Measurements from ENCODE around the gene TNFSF9.
A peak's percentile ranks its signal among the peaks of the same experiment; 100 is the strongest.

The TNFSF9 gene, protein sequence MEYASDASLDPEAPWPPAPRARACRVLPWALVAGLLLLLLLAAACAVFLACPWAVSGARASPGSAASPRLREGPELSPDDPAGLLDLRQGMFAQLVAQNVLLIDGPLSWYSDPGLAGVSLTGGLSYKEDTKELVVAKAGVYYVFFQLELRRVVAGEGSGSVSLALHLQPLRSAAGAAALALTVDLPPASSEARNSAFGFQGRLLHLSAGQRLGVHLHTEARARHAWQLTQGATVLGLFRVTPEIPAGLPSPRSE

GRCh38 chr19:6530386-6531162 lies at the start of gene TNFSF9:
Gene TNFSF9 (plus strand): TSS chr19:6531026. CDS start chr19:6531037, 11 bp downstream.
- peak; percentile 70 to 73 for DNase-seq (ENCODE audit: low read depth in 2 of 2, low spot score in 1 of 2)

- peak; percentile 33 to 50 for DNase-seq (ENCODE audit: low read depth in 2 of 2, low spot score in 1 of 2)
Measured at GRCh38 chr19:6481541-6482342, 49.1 kb upstream of the TNFSF9 start, which contains the start of gene DENND1C. Gene DENND1C (minus strand): TSS chr19:6481787. CDS start chr19:6481695, 92 bp downstream.

DNA sequence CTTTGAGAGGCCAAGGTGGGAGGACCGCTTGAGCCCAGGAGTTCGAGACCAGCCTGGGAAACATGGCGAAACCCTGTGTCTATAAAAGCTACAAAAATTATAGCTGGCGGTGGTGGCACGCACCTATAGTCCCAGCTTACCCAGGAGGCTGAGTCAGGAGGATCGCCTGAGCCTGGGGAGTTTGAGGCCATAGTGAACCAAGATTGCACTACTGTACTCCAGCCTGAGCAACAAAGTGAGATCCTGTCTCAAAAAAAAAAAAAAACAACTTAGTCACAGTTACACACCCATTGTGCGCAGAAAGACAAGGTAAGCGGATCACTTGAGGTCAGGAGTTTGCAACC lies 48.5 kb upstream of the TNFSF9 start:
- DNase-seq (ENCODE audit: low read depth in 2 of 2, low spot score in 1 of 2), result no peak

DNA sequence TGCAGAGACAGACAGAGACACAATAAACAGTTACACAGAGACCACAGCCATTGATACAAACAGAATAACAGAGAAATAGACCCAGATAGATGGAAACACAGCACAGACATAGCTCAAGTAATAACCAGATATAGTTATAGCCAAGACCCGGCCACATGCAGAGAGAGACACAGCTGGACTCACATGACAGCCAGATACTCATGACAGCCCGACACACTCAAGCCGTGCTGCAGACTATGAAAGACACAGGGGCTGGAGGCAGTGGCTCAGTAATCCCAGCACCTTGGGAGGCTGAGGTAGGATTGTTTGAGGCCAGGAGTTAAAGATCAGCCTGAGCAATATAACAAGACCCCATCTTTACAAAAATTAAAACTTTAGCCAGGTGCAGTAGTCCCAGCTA lies 47.6 kb upstream of the TNFSF9 start:
- no peak for DNase-seq (ENCODE audit: low read depth in 2 of 2, low spot score in 1 of 2)

DNA sequence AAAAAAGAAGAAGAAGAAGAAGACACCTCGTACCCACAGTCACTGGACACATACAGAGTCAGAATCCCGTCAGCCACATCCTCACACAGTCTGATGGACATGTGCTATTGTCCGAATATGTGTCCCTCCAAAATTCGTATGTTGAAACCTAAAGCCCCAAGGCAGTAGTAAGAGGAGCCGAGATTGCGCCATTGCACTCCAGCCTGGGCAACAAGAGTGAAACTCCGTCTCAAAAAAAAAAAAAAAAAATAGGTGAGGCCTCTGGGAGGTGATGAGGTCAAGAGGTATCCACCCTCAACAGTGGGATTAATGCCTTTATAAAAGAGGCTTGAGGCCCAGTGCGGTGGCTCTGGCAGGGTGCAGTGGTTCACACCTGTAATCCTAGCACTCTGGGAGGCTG lies 46.6 kb upstream of the TNFSF9 start:
- no peak for DNase-seq (ENCODE audit: low read depth in 2 of 2, low spot score in 1 of 2)

DNA sequence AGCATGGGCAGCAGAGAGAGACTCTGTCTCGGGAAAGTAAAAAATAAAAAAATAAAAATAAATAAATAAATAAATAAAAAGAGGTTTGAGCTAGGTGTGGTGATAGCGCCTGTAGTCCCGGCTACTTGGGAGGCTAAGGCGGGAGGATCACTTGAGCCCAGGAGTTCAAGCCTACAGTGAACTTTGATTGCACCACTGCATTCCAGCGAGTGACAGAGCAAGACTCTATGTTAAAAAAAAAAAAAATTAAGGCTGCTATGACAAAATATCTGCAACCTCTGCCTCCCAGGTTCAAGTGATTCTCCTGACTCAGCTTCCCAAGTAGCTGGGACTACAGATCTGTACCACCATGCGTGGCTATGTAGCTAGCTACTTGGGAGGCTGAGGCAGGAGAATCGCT lies 46.0 kb upstream of the TNFSF9 start:
- DNase-seq (ENCODE audit: low read depth in 2 of 2, low spot score in 1 of 2), result no peak

DNA sequence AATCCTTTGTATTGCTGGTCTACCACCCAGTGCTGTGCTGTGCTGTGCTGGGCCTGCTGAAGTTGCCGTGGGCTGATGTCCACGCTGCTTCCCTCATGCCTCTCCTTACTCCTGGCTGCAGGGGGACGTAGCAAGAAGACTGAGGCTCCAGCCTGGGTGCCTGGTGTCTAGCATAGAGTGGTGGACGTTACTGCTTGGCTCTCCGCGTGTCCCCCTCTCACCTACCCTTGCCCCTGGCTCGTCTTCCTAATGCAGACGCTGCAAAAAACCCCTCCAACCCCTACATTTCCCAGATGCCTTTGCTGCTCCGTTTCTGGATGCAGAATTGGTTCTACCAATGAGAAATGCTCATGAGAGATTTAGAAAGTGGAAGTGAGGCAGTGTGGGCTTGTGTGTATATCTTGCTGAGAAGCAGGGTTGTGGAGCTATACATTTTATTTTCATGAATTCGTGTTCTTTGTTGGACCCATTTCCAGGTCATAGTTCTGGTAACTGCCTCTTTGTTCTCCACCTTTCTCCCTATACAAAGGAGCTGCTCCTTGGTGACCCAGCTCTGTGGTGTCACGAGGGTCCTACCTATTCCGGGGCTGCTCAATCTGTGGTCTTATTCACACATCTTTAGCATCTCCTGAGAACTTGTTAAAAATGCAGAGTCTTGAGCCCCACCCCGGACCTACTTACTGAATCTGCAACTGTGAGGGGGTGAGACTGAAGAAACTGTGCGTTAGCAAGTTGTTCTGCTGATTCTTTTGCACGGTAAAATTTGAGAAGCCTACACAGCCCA lies 41.4 kb upstream of the TNFSF9 start:
- DNase-seq (ENCODE audit: low read depth in 2 of 2, low spot score in 1 of 2), result no peak

DNA sequence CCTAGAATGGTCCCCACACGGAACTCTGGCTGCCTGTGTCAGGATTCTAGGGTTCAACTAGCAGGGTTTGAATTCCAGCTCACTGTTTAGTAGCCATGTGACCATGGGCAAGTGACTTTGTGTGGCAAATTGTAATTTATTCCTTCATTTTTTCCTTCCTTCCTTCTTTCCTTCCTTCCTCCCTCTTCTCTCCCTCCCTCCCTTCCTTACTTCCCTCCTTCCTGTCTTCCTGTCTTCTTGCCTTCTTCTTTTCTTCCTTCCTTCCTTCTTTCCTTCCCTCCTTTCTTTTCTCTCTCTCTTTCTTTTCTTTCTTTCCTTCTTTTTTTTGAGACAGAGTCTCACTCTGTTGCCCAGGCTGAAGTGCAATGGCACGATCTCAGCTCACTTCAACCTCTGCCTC lies 40.7 kb upstream of the TNFSF9 start:
- DNase-seq (ENCODE audit: low read depth in 2 of 2, low spot score in 1 of 2), result no peak

- no peak for DNase-seq (ENCODE audit: low read depth in 2 of 2, low spot score in 1 of 2)
Measured at GRCh38 chr19:6491802-6492592, 38.8 kb upstream of the TNFSF9 start.

DNA sequence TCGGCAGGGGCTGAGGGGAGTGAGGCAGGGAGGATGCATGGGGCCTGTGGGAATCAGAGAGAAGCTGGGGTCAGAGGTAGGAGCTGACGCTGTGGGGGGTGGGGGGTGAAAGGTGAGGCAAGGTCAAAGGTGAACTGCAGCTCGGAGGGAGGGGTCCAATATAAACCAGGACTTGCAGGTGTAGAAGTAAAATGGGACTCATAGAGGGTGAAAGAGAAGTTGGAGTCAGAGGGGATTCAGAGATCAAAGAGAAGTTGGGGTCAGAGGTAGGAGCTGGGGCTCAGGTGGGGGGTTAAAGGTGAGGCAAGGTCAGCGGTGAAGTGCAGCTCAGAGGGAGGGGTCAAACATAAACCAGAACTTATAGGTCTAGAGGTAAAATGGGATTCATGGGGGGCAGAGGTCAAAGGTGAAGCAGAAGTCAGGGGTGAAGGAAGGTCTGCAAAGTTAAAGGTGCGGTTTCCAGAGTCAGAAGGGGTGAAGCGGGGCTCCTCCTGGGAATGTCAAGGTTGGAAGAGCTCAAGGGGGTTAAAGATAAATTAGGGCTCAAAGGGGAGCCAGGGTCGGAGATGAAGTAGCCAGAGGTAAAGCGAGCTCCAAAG lies 36.3 kb upstream of the TNFSF9 start:
- DNase-seq (ENCODE audit: low read depth in 2 of 2, low spot score in 1 of 2), result no peak

DNA sequence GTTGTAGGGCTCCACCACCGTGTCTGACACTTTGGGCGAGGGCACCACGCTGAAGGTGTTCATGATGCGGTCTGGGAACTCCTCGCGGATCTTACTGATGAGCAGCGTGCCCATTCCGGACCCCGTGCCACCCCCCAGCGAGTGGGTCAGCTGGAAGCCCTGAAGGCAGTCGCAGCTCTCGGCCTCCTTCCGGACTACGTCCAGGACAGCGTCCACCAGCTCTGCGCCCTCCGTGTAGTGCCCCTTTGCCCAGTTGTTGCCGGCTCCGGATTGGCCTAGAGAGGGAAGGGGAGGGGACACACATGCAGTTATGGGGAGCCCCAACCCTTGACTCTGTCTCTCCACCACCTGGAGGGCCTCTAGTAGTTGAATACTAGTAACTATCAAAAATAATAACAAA lies 34.9 kb upstream of the TNFSF9 start:
- no peak for DNase-seq (ENCODE audit: low read depth in 2 of 2, low spot score in 1 of 2)

DNA sequence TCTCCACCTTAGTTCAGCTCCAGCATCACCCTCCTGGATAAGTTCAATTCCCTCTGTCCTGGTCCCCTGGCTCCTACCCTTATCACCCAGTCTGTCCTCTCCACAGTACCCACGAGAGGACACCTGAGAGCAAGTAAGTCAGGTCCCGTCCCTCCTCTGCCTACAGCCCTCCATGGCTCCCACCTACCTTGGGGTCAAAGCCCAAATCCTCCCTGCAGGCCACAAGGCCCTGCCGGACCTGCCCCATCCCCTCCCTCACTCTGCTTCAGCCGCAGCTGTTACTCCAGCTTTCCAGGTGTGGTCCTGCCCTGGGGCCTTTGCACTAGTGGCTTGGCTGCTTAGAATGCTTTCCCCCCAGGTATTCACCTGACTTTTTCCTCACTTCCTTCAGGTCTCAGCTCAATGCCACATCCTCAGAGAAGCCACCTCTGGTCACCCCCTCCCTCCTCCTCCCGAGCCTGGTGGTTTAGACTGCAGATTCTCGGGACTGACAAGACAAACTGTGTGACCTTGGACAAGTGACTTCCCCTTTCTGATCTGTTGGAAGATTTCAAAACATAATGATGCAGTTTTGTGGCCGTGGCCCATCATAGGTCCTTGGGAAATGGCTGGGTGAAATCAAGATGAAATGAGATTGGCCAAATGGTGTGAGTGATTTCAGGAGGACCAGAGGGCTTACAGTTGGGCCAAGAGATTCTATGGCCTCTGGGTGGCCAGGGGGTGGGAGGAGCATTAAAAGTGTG lies 32.4 kb upstream of the TNFSF9 start:
- DNase-seq (ENCODE audit: low read depth in 2 of 2, low spot score in 1 of 2), result no peak

- DNase-seq (ENCODE audit: low read depth in 2 of 2, low spot score in 1 of 2), result no peak
Measured at GRCh38 chr19:6499052-6499790, 31.6 kb upstream of the TNFSF9 start.

- no peak for DNase-seq (ENCODE audit: low read depth in 2 of 2, low spot score in 1 of 2)
Measured at GRCh38 chr19:6500837-6501739, 29.7 kb upstream of the TNFSF9 start.

GRCh38 chr19:6501740-6502648 lies 28.8 kb upstream of the TNFSF9 start, which contains the start of gene TUBB4A:
Gene TUBB4A (minus strand): TSS chr19:6502309. CDS start chr19:6502212, 97 bp downstream.
- no peak for DNase-seq (ENCODE audit: low read depth in 2 of 2, low spot score in 1 of 2)
